Measurements from ENCODE around the gene TRAIP.
"Not testable (repeated sequence)": the region's sequence is repeated elsewhere in the genome, so short reads cannot be mapped to it uniquely, and the experiment has no call there.

The TRAIP gene, protein sequence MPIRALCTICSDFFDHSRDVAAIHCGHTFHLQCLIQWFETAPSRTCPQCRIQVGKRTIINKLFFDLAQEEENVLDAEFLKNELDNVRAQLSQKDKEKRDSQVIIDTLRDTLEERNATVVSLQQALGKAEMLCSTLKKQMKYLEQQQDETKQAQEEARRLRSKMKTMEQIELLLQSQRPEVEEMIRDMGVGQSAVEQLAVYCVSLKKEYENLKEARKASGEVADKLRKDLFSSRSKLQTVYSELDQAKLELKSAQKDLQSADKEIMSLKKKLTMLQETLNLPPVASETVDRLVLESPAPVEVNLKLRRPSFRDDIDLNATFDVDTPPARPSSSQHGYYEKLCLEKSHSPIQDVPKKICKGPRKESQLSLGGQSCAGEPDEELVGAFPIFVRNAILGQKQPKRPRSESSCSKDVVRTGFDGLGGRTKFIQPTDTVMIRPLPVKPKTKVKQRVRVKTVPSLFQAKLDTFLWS

GRCh38 chr3:49856181-49857005, at the start of gene TRAIP:
Gene TRAIP (minus strand): TSS chr3:49856564. CDS start chr3:49856453, 111 bp downstream.
- peak; percentile 71 for DNase-seq

DNA sequence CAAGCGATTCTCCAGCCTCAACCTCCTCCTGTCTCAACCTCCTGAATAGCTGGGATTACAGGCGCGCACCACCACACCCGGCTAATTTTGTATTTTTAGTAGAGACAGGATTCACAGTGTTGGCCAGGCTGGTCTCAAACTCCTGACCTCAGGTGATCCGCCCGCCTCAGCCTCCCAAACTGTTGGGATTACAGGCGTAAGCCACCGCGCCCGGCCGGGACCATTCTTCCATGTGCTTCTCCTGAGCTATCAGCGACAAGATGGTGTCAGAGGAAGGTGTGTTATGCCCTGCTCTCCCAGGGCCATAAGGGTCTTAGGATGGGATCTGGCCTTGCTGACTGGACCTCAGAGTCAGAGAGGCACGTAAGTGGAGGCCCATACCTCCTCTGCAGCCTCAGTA, 48.1 kb upstream of the TRAIP start:
- not testable (repeated sequence) for DNase-seq

GRCh38 chr3:49903451-49904424, 47.4 kb upstream of the TRAIP start, which contains the start of gene MST1R:
Gene MST1R (minus strand): TSS chr3:49903873. CDS start chr3:49903609, 264 bp downstream.
- no peak for DNase-seq

DNA sequence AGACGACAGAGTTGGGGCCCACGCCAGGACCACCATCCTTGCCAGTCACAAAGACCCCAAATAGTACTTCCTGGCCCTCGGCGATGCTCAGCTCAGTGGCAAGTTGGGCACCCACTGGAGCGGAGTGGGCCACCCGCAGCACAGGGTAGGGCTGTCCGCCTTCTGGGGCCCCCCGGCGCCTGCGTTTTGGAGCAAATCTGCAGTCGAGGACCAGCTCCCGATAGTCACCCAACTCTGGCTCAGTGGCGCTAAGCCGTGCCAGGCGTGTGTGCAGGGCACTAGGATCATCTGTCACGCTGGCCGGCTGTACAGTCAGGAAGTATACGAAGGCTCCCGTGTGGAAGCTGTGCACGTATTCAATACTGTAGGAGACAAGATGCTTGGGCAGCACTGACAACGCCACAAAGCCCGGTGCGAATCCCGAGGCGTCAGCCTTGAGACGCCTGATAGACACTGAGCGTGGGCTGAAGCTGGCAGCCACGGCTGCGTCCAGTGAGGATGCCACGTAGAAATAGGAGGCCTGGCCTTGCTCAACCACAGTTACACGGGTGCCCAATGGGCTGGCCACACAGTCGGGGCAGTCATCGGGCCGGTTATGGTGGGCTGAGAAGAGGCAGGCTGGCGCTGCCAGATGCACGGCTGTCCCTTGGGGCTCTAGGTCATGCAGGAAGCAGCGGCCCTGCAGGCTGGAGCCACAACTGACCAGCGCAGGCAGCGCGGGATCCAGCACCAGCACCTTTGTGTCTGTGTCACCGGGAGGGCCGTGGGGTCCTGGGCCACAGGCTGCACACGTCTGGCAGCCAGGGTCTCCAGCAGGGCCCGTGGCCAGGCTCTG, 46.4 kb upstream of the TRAIP start:
- no peak for DNase-seq

GRCh38 chr3:49901366-49902339, 45.3 kb upstream of the TRAIP start:
- DNase-seq = no peak

DNA sequence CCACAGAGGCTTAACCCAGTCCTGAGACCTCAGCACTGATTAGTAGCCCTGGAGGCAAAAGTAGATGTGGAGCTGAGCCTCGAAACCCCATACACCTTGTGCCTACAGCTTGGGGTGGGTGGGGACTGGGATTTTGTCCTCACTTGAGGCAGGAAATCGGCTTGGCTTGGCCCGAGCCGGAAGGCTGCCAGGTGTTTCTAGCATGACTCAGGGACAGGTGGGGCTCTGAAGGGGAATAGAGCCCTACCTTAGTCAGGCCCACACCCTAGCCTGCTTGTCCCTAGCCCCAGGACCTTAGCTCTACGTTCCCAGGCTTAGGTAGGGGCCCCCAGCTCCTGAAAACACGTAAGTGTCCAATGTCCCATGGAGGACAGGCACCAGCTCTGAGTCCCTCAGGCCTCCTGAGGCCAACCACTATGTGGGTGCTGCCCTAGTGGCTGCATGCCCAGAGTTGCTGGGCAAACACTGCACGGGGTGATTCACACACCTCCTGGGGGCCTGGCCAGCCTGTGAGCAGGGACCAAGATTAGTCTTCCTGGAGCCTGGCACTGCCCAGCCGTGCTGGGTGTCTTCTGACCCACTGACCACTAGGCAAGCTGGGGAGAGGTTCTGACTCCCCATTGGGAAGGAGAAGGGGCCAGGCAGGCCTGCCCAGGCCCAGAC, 44.3 kb upstream of the TRAIP start:
- DNase-seq = peak; percentile 31

GRCh38 chr3:49899815-49900214, 43.5 kb upstream of the TRAIP start:
- DNase-seq = no peak

- DNase-seq = no peak
Observed at GRCh38 chr3:49898991-49899390, 42.6 kb upstream of the TRAIP start.

DNA sequence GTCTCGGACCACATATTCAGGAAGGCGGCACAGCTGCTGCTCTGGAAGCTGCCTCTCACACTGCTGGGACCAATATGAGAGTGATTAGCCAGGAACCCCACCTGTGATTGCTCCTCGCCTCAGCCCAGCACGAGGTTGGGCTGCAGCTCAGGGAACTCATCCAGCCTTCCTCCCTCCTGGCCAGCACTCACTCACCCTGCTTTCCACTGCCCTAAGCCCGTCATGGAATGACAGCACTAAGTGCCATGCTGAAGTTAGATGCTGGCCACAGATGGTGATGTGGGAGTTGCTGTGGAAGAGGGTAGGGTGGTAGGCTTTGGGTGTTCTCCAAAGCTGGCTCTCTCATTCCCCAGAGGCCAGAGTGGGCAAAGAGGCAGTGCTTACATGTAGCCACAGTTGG, 40.0 kb upstream of the TRAIP start:
- no peak for DNase-seq

- DNase-seq = no peak
Observed at GRCh38 chr3:49895791-49896190, 39.4 kb upstream of the TRAIP start.

GRCh38 chr3:49889296-49889695, 32.9 kb upstream of the TRAIP start:
- no peak for DNase-seq

DNA sequence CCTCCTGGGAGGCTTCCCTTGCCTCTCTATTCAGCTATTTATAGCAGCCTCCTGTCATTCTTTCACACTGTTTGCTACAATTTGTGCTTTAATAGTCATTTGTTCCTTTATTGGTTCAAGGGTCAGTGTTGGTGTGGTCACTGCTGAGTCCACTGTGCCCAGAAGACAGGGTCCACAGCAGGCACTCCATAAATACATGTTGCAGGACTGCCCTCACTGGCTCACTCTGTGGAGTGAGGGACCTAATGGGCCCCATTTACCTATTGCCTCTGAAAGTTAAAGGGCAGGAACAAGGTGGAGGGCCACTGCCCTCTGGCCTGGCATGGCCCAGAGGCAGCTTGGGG, 30.5 kb upstream of the TRAIP start:
- no peak for DNase-seq

DNA sequence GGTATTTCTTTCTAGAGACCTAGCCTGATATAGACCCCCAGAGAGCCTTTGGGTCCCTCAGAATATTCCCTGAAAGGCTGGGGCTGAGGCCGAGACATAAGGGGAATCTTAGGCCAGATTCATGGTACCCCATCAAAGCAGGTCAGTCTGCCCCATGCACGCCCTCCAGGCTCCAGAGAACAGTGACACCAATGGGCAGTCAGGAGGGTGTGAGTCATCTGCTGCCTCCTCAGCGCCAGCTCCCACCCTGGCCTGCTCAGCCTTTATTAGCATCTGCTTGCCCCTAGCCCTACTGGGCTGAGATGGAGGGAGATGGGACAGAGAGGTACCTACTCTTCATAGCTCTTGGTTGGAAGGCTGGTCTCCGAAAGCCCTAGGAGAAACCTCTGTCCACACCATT, 27.6 kb upstream of the TRAIP start:
- no peak for DNase-seq

DNA sequence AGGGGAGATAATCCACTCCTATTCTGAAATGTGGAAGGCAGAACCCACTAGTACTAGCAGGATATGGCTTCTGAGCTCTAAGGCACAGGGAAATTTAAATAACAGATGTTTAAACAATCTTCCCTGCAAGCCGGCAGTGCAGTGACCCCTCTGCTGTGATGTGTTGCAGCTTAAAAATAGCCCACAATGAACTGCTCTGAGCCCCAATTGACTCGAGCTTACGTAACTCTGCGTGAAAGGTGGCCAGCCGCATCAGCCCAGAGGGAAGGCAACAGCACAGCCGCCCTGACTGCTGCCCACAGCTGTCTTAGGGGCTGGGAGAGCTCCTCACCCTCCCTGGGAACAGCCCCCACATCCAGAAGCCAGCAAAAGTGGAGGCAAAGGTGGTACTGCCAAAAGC, 25.8 kb upstream of the TRAIP start:
- DNase-seq = no peak

GRCh38 chr3:49880581-49881315, 24.4 kb upstream of the TRAIP start:
- DNase-seq = no peak

DNA sequence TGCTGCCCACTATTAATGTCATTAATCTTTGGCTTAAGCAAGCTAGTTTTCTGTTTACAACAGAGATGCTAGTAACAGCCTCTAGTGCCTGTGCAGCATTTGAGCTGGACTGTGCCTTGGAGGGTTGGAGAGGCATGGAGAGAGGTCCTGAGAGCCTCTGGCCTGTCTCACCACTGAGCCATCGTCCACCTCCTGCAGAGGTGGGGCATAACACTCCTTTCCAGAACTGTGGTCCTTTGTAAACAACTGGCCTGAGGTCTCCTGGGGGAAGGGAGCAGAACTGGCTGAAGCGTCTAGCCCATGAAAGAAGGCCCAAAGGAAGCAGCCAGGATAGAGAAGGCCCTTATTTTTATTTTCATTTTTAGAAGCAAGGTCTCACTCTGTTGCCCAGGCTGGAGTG, 23.4 kb upstream of the TRAIP start:
- no peak for DNase-seq

DNA sequence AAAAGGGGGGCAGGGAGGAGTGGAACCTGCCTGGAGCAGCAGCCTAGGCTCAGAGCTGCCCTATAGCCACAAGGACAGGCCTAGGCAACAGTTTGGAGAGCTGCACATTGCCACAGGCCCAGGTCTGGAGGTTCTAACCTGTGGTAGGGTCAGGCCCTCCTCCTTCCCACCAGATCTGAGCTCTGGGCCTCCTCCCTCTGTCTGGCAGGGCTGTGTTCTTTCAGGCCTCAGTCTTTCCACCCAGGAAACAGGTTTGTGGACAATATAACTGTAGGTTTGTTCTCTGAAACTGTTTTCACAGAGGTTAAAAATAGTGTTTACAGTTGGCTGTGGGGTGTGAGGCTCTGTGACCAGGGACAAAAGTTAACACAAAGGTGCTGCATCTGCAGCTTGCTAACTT, 22.3 kb upstream of the TRAIP start:
- no peak for DNase-seq

DNA sequence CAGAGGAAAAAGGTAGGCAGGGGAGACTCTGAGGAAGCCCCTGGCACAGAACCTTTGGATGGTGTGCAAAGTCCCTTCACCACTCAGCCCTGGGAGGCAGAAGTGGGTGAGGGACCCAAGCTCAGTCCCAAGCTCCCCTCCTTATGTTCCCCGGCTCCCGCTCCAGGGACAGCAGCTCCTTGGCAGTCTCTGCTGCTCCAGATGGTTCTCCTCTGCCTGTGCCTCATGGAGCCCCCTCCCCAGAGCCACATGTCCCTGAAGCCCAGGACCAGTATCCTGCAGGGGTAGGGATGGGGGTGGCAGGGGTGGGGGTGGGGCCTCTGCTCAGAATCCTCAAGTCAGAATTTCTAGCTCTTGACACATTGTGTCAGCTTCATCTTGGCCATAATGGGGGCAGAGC, 21.4 kb upstream of the TRAIP start:
- no peak for DNase-seq

GRCh38 chr3:49876567-49876966, 20.2 kb upstream of the TRAIP start:
- no peak for DNase-seq
